OCI-LY3 (cell line): ENCODE data around the gene BORA.

Experiments used
- EZH2phosphoT487 ChIP-seq: fragments of 200-600 bp; shearing (Covaris generic); IDR thresholded peaks from 2 replicates; pipeline ENCODE4 v1.6.1; 2018; ENCODE audit warnings: antibody characterized with exemption, mixed run types, low read depth
- TF ChIP-seq, protein P1 (sequence below): fragments of 200-600, 300-600 bp; sonication (generic); IDR thresholded peaks from 2 replicates; pipeline ENCODE4 v1.5.1; 2014; ENCODE audit warnings: antibody characterized with exemption, low read length, low read depth

DNA sequence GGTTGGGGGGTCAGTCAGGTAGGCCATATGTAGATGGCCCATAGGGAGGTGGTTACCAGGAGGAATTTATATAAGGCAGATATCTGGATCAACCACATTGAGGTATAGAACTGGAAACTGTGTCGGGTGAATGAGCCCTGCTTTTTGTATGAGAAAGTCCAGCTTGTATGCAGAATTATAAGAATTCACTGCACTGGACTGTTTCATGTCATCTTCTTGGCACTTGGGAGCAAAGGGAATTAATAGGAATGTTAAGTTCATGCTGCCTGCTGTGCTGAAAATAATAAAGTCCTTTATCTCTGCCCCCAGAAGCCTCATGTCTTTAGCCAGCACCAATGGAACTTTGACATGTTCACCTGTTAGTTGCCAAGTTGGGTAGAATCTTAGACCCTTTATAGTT lies 12.3 kb downstream of the BORA start:
- TF ChIP-seq, protein P1, sequence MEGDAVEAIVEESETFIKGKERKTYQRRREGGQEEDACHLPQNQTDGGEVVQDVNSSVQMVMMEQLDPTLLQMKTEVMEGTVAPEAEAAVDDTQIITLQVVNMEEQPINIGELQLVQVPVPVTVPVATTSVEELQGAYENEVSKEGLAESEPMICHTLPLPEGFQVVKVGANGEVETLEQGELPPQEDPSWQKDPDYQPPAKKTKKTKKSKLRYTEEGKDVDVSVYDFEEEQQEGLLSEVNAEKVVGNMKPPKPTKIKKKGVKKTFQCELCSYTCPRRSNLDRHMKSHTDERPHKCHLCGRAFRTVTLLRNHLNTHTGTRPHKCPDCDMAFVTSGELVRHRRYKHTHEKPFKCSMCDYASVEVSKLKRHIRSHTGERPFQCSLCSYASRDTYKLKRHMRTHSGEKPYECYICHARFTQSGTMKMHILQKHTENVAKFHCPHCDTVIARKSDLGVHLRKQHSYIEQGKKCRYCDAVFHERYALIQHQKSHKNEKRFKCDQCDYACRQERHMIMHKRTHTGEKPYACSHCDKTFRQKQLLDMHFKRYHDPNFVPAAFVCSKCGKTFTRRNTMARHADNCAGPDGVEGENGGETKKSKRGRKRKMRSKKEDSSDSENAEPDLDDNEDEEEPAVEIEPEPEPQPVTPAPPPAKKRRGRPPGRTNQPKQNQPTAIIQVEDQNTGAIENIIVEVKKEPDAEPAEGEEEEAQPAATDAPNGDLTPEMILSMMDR, result no peak
- TF ChIP-seq EZH2phosphoT487, result no peak
